Smooth muscle cell of the brain vasculature (primary cell): ENCODE results near the gene POC1A.
"Not testable (repeated sequence)": the region's sequence is repeated elsewhere in the genome, so short reads cannot be mapped to it uniquely, and the experiment has no call there.

Experiments
- DNase-seq: peaks from one replicate; pipeline ENCODE4 v3.0.0-alpha.2; 2012; ENCODE audit warnings: low read depth, low spot score

POC1A gene

GRCh38 chr3:52184690-52185089, 30.5 kb upstream of the POC1A start:
- no peak for DNase-seq

DNA sequence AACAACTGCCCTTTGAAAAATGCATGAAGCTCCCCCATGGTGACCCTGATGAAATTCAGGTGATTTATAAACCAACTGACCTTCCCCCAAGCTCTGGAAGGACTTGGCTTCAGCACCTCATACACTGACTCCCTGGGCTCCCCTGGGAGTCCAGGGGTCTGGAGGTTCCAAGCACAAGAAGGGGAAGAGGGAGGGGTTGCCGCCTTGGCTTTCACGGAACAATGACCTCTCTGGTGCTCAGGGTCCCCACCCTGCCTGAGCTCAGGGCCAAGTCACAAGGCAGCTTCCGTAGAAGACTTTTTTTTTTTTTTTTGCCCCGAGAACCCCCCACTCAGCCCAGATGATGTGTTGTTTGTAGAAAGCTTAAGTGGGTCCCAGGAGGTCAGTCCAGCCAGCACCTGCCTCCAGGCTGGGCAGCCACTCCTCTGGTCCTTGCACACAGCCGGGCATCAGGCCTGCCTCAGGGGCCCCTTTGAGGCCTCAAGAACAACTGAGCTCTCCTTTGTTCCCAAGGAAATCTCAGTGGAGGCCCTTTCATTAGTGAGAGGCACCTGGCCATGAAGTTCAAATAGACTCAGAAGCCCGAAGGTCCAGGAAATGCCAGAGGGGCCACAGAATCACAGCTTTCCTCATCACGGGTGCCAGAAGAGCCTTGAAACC, 29.7 kb upstream of the POC1A start:
- no peak for DNase-seq

- DNase-seq = no peak
Measured at GRCh38 chr3:52182691-52183090, 28.5 kb upstream of the POC1A start.

GRCh38 chr3:52182196-52182595, 28.0 kb upstream of the POC1A start:
- no peak for DNase-seq

- DNase-seq = no peak
Measured at GRCh38 chr3:52181543-52181942, 27.3 kb upstream of the POC1A start.

DNA sequence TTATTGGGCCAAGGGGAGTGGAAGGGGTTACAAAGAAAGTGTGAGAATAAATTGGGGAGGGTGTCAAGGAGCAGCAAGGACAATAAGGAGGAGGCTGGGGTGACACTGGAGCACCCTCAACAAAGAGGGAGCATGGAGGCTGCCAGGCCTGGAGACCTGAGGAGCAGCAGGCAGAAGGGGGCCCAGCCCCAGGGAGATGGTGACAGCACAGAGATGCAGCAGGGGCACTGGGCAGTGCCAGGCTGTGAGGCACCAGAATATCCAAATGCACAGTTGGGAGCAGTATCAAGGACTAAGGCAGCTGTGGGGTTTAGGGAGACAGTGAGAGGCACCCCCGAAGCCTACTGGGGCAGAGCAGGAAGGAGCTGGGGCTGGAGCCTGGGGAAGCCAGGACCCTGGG, 24.3 kb upstream of the POC1A start:
- no peak for DNase-seq

DNA sequence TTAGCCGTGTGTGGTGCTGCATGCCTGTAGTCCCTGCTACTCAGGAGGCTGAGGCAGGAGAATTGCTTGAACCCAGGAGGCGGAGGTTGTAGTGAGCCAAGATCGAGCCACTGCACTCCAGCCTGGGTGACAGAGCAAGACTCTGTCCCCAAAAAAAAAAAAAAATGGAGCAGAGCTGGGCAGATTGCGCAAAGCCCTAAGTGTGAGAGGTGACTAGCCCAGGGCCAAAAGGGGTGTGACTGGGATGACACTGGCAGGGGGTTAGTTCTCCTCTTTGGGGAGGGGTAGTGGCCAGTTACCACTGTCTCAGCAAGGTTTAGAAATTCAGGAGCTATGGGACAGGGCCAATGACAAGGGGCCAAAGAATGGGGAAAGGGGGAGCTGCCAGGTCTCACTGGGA, 23.9 kb upstream of the POC1A start:
- DNase-seq = not testable (repeated sequence)

GRCh38 chr3:52177701-52178042, 23.4 kb upstream of the POC1A start:
- DNase-seq = no peak

DNA sequence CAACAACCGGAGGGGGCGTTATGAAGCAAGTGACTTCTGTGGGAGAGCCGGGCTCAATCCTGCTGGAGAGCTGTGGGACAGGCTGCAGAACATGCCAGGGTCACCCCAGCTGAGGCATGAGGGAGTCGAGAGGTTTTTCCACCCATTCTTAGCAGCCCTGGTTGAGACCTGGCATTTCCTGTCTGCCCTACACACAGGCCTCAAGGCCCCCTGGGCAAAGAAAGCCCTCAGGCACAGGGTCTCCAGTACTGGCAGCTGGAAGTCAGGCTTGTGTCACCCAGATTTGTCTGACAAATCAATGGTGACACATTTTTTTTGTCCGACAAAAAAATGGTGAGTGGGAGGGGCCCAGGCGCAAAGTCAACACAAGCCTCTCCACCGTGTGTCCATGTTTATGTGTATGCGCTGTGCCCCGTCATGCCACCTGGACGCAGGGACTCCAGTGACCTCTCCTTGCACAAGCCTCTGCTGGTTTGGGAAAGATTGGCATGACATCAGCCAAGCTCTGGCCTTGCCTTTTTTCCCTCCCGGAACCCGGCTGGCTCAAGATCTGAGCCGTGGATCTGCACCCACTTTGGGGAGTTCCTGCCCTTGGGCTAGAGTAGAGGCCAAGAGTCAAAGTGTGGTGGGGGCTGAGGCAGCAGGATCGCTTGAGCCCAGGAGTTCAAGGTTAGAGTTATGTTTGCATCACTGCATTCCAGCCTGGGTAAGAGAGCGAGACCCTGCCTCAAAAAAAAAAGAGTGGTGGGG, 22.9 kb upstream of the POC1A start:
- DNase-seq = no peak

- no peak for DNase-seq
Measured at GRCh38 chr3:52176180-52176752, 22.0 kb upstream of the POC1A start.

DNA sequence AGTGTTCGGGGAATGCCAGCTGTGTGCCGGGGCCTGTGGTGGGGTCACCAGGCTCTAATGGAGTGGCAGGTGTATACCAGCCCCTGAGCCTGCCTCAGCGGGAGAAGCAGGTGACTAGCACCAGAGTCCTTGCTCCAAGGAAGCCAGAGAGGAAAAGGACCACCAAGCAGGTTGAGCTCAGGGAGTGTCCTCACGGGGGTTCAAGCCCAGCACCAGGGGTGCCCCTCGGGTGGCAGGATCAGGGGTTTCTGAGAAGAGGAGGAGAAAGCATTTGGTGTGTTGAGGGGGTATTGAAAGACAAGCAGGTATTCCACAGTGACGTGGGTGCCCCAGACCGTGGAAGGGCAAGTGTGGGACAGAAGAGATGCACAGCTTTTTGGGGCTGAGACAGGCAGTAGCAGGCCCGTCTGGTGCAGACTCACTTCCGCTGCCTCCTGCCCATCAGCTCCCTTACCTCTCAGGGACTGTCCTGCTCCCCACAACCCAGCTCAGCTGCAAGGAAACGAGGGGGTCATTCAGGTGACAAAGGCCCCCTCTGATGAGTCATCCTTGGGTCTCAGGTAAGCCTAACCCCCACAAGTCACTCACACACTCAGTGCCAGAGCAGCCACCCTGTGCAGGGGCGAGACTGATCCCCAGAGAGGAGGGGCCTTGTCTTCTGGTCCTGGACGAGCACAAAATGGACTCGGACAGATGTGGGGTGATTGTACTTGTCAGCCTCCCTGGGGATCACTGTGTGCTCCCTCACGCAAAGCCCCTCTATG, 21.4 kb upstream of the POC1A start:
- DNase-seq = no peak

DNA sequence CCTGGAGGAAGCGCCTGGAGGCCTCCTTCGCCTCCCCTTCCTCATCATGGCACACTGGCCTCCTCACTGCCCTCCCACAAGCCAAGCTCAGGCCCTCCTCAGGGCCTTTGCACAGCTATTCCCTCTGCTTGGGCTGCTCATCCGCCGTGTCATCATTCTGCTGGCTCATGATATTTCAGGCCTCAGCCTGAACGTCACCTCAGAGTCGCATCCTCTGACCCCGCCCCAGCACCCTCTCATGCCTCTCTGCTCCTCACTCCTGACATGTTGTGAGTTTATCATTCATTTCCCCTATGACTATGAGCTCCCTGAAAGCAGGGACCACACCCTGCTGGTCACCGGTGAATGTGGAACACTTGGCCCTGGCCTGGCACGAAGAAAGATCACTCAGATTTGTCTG, 20.7 kb upstream of the POC1A start:
- DNase-seq = no peak

GRCh38 chr3:52173101-52173500, 18.9 kb upstream of the POC1A start:
- no peak for DNase-seq

DNA sequence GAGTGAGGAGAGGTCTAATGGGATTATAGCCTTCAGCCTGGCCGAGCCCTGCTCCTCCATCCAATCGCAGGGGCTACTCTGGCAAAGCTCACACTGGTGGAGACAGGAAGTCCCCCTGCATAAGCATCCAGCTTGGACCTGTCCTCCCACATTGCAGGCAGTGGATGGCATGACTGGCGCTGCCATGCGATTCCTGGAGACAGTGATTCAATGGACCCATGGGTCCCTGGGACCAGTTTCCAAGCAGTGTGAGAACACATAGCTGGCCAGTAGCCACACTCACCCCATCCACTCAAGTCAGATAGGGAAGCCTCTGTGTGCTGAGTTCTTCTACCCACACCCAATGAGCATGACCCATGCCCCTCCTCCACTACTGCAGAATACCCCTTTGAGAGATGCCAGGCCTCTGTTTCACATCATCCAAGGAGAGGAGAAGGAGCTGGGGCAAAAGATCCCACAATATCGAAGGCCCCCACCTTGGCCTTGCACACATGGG, 18.1 kb upstream of the POC1A start:
- no peak for DNase-seq

DNA sequence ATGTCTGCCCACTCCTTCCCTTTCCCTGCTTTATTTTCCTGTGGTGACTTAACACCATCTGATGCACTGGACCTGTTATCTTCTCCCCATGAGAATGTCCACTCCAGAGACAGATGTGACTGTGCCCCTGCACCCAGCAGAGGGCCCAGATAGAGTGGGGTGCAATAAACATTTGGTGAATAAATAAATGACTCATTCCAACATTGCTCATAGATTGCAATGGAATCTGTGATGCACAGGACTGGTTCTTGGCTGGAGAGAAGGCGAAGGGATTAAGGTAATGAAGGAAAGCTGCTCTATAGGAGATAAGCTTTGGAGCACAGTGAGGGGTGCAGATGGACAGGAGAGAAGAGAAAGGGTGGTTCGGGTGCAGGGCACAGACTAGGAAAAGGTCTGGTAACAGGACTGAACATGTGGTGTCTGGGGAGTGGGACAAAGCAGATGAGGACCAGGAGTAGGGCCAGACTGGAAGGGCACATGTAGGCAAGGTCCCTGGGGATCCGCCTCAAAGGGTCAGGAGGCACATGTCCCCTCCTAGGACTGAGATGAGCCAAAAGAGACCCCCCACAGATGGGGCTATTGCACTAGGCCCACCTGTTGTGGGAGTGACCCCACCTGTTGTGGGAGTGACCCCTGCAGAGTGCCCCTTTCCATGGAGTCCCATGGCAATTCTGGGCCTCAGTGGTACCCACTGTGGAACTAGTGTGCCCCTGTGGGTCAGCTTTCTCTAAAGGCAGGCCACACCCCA, 17.5 kb upstream of the POC1A start:
- no peak for DNase-seq

DNA sequence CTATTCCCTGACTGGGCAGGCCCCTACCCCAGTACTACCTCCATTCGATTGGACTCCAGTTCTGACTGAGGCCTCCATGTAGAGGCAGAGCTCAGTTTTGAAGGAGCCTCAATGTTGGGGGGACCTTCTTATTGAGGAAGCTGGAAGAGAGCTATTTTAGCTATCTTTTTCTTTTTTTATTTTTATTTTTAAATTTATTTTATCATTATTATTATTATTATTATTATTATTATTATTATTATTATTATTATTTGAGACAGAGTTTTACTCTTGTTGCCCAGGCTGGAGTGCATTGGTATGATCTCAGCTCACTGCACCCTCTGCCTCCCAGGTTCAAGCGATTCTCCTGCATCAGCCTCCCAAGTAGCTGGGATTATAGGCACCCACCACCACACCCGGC, 16.0 kb upstream of the POC1A start:
- DNase-seq = not testable (repeated sequence)

DNA sequence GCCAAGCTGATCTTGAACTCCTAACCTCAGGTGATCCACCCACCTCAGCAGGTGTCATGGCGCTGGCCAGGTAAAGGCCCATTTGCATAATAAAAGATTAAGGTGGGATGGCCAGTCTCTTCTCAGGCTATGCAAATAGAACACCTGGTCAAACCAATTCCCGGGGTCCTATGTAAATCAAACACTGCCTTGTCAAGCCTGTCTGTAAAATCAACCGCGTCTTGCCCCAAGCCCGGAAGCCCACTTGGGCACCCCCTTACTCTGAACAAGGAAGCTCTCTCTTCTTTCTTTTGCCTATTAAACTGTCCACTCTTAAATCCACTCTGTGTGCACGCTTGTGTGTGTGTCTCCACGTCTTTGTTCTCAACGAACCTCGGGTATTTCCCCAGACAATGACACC, 13.0 kb upstream of the POC1A start:
- no peak for DNase-seq

DNA sequence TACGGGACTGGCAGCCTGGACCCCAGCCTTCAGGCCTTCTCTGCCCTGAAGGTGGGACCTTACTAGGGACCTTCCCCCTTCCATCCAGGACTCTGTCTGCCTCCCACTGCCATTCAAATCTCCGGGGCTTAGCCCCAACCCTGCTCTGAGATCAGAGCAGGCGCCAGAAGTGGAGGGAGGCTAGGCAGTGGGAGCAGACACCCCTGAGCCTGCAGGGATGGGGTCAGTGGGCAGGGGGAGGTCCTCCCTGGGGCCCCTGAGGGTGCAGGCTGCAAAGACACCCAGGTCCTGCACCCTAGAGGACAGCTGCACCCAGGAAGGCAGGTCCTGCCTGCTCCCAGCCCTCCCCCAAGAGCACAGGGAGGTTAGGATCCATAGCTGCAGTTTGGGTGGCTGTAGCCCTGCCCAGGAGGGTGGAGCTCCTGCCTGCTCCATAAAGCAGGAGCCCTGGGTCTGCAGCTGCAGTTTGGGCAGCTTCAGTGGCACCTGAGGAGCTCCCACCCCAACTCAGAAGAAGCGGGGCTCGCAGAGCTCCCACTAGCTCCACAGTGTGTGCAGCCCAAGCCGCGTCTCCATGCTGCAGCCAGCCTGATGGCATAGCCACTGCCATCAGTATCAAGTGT, 8.1 kb upstream of the POC1A start:
- no peak for DNase-seq

DNA sequence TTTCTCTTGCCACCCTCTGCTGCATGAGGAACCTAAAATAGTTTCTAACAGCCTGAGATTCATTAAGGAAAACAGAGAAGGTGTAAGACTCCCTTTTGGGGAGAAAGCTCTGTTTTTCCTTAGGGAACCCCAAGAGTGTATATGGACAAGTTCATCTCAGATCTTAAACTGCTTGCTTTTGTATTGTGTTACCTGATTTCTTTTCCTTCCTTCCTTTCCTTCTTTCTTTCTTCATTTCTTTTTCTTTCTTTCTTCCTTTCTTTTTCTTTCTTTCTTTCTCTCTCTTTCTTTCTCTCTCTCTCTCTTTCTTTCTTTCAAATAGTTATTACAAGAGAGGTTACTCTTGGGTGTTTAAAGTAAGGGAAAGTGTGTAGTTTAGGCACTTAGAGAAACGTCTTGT, 5.3 kb upstream of the POC1A start:
- no peak for DNase-seq

DNA sequence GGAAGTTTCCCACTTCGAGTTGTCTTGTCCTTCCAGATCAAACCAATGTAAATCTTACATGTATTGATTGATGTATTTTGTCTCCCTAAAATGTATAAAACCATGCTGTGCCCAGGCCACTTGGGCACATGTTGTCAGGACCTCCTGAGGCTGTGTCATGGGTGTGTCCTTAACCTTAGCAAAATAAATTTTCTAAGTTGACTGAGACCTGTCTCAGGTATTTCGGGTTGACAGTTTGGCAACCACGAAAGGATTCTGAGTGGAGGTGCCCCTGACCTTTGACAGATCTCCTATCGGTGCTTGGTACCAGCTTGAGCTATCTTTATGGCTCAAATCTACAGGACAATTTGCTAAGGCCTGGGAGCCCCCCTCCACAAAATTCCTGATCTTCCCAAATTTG, 1.7 kb upstream of the POC1A start:
- no peak for DNase-seq

- DNase-seq = no peak
Measured at GRCh38 chr3:52153389-52154096, 680 bp downstream of the POC1A start.
